Stomach (tissue), 9 donors: ENCODE results near the gene RTN4R. TPM values are rescaled to one million over a fixed set of nuclear protein-coding genes. Genes with fewer than 3 reads are reported as not detected.
"Not testable (repeated sequence)": the region's sequence is repeated elsewhere in the genome, so short reads cannot be mapped to it uniquely, and the experiment has no call there.

Experiments
- DNase-seq, 2 donors: peaks; one replicate each; pipeline versions ENCODE4 v3.0.0 to v3.0.0-alpha.2; 2013 to 2019
- H3K27ac ChIP-seq, 5 donors: fragments of 200-600 bp in 4 of 5; sonication (generic) in 4 of 5; one replicate each; pipeline ENCODE4 v1.5.1; 2013 to 2019; ENCODE audit warnings: mild to moderate bottlenecking in 1 of 5, moderate library complexity in 1 of 5
- H3K27me3 ChIP-seq, 3 donors: fragments of 200-600 bp; sonication (generic); one replicate each; pipeline ENCODE4 v1.5.1; 2017 to 2019; ENCODE audit warnings: mixed run types in 1 of 3
- H3K36me3 ChIP-seq, 4 donors: fragments of 200-600 bp; sonication (generic); 1 replicate in 3 of 4; 2 replicates in 1 of 4; pipeline ENCODE4 v1.5.1; 2016 to 2019
- H3K4me1 ChIP-seq, 4 donors: fragments of 200-600 bp; sonication (generic); one replicate each; pipeline ENCODE4 v1.5.1; 2016 to 2019
- H3K4me3 ChIP-seq, 4 donors: fragments of 200-600 bp; sonication (generic) in 3 of 4; one replicate each; pipeline ENCODE4 v1.5.1; 2016 to 2019; ENCODE audit warnings: mild to moderate bottlenecking in 1 of 4
- H3K9me3 ChIP-seq, 4 donors: fragments of 200-600 bp; sonication (generic); one replicate each; pipeline ENCODE4 v1.5.1; 2016 to 2019
- CTCF ChIP-seq, 7 experiments: fragments of 450-650 bp in 4 of 7; fragments of 200-600 bp in 3 of 7; sonication (generic) in 3 of 7; IDR thresholded peaks; one replicate each; pipeline ENCODE4 v1.5.1; 2016 to 2019; ENCODE audit warnings: antibody characterized with exemption in 7 of 7, control low read depth in 2 of 7, mild to moderate bottlenecking in 1 of 7
- EP300 ChIP-seq: sonication (generic); formaldehyde crosslinking; IDR thresholded peaks from one replicate; pipeline ENCODE4 v1.6.1; 2017; ENCODE audit warnings: antibody characterized with exemption
- POLR2A ChIP-seq, 4 donors: fragments of 450-650 bp; IDR thresholded peaks; one replicate each; pipeline ENCODE4 v1.6.1; 2016; ENCODE audit warnings: antibody characterized with exemption in 4 of 4, control low read depth in 2 of 4, mild to moderate bottlenecking in 1 of 4, moderate library complexity in 1 of 4
- POLR2AphosphoS5 ChIP-seq, 3 donors: sonication (generic); formaldehyde crosslinking; IDR thresholded peaks; one replicate each; pipeline ENCODE4 v1.6.1; 2016; ENCODE audit warnings: antibody characterized with exemption in 3 of 3
- WGBS, 5 donors: extraction: QIAGEN DNeasy Blood & Tissue Kit in 3 of 5; methylation state at CpG; one replicate each; pipeline versions ENCODE4 v1.1.5 to v1.1.7; 2013 to 2018; 5-methylcytosine and 5-hydroxymethylcytosine counted together
- intact Hi-C: fragments of 100-400 bp; cut with DNase I; formaldehyde crosslinking; loops from one replicate; pipeline ENCODE4 v1.15.1; 2023; ENCODE audit warnings: low total_unique reads
- polyA plus RNA-seq, 3 donors: library from polyadenylated mRNA; stranded (reverse); fragments of 200-250 nt; gene quantifications; one replicate each; pipeline ENCODE4 v1.2.3, GENCODE V29; 2013
- total RNA-seq, 5 donors: library from RNA; depleted of rRNA; stranded (reverse); fragments of >200 nt; gene quantifications; one replicate each; pipeline versions ENCODE4 v1.1.0 to v1.2.3, GENCODE V29; 2014 to 2016
- donor health status: healthy with polysubstance abuse.
- donor health status: Bipolar disorder and iron deficiency.
- donor health status: healthy.

RTN4R gene
- total and polyA plus RNA-seq, 8 donors, result 0.92 to 2.2 (median 1.7) TPM; not detected in 3

GRCh38 chr22:20291604-20292063, 23.5 kb upstream of the RTN4R start:
- intact Hi-C loops, result no loop called here
- TF ChIP-seq CTCF (IDR thresholded peaks at IDR 0.05) (no peak), EP300 (no peak), POLR2A (IDR thresholded peaks at IDR 0.05) (no peak), POLR2AphosphoS5 (IDR thresholded peaks at IDR 0.05) (no peak)
- 42 to 61% (median 54%) methylated on average over 10 to 11 of the region's 11 CpGs for WGBS, 5 donors
- Histone ChIP-seq H3K4me3 (no peak overlapping the region), H3K4me1 (no peaks in the 10 kb centered on the region), H3K36me3 (no peaks in the 10 kb centered on the region), H3K9me3 (no peaks in the 10 kb centered on the region), H3K27me3 (peaks cover 0 to 30% (median 0%) of the 10 kb centered on the region in 3 donors), H3K27ac (no peak overlapping the region)
- no peak for DNase-seq

GRCh38 chr22:20291249-20291586, 23.1 kb upstream of the RTN4R start:
- Histone ChIP-seq H3K9me3 (no peaks in the 10 kb centered on the region), H3K36me3 (no peaks in the 10 kb centered on the region), H3K27ac (no peak overlapping the region), H3K4me1 (no peaks in the 10 kb centered on the region), H3K4me3 (no peak overlapping the region), H3K27me3 (peaks cover 0 to 33% (median 3%) of the 10 kb centered on the region in 3 donors)
- 53 to 100% (median 65%) methylated on average over 1 to 5 of the region's 5 CpGs for WGBS, 5 donors
- TF ChIP-seq CTCF (IDR thresholded peaks at IDR 0.05) (no peak), EP300 (no peak), POLR2AphosphoS5 (IDR thresholded peaks at IDR 0.05) (no peak), POLR2A (IDR thresholded peaks at IDR 0.05) (no peak)
- intact Hi-C loops, result no loop called here
- DNase-seq, result no peak

- intact Hi-C loops, result no loop called here
Observed at GRCh38 chr22:20290578-20291248, 22.6 kb upstream of the RTN4R start.

GRCh38 chr22:20290045-20290392, 21.9 kb upstream of the RTN4R start:
- TF ChIP-seq CTCF (IDR thresholded peaks at IDR 0.05) (no peak), EP300 (no peak), POLR2A (IDR thresholded peaks at IDR 0.05) (no peak), POLR2AphosphoS5 (IDR thresholded peaks at IDR 0.05) (no peak)
- intact Hi-C loops, result no loop called here
- H3K9me3 ChIP-seq, result no peaks in the 10 kb centered on the region
- no peaks in the 10 kb centered on the region for H3K36me3 ChIP-seq
- H3K27ac ChIP-seq, result no peak overlapping the region
- H3K4me3 ChIP-seq, result no peak overlapping the region
- H3K27me3 ChIP-seq, result peaks cover 0 to 35% (median 3%) of the 10 kb centered on the region in 3 donors
- no peak for DNase-seq
- 73 to 90% (median 77%) methylated on average over 5 to 10 of the region's 10 CpGs for whole genome bisulfite sequencing, 5 donors
- no peaks in the 10 kb centered on the region for H3K4me1 ChIP-seq

More at GRCh38 chr22:20290578-20291248, 22.6 kb upstream of the RTN4R start:
- no peak for TF ChIP-seq POLR2AphosphoS5 (IDR thresholded peaks at IDR 0.05)
- no peak for TF ChIP-seq POLR2A (IDR thresholded peaks at IDR 0.05)
- TF ChIP-seq CTCF (IDR thresholded peaks at IDR 0.05), result no peak
- no peak for TF ChIP-seq EP300
- Histone ChIP-seq H3K4me1 (no peaks in the 10 kb centered on the region), H3K27me3 (peaks cover 0 to 35% (median 3%) of the 10 kb centered on the region in 3 donors), H3K4me3 (no peak overlapping the region), H3K27ac (no peak overlapping the region), H3K9me3 (no peaks in the 10 kb centered on the region), H3K36me3 (no peaks in the 10 kb centered on the region)
- WGBS, 5 donors, result 73 to 87% (median 81%) methylated on average over 8 to 13 of the region's 13 CpGs
- DNase-seq, result no peak

DNA sequence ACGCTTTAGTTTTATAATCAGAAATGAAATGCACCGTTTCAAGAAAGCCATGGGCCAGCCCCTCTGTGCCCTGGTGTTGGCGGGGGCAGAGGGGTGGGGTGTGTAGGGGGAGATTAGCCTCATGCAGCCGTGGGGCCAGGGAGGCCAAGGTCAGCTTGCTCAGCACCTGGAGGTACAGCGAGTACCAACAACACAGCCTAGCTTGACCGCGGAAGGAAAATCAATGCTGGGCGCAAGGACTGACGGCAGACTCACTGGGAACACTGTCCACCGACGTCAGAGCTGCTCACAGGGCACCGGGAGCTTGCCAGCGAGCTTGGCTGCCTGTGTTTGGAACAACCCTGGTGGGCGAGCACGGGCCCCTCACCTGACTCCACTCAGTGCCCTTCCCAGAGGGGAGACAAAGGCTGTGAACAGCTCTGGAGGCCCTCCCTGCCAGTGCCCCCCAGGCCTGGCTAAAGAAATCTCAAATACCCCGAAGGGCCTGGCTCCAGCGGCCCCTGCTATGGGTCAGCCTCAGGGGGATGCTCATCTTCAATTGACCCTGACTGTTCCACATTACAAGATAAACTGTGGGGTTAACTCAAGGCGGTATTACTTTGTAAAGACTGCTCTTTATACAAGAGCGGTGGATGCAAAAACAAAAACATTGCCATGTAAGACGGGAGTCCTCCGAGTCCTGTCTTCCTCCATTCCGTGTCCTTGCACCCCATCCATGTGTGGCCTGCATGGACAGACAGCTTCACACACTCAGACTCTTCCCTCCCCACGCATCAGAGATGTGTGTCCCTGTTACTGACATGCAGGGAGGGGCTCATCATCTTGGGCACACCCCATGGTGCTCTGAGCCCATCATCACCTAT, 21.3 kb upstream of the RTN4R start:
- not testable (repeated sequence) for DNase-seq, H3K9me3 ChIP-seq, H3K4me1 ChIP-seq, H3K4me3 ChIP-seq, H3K36me3 ChIP-seq, H3K27ac ChIP-seq
- WGBS, 5 donors, result 61 to 73% (median 68%) methylated on average over 19 to 22 of the region's 23 CpGs
- H3K27me3 ChIP-seq, result peaks cover 0 to 35% (median 3%) of the 10 kb centered on the region in 3 donors
- intact Hi-C loops, result loop anchor here (5.0 kb wide), 1 partner anchor 132 kb away; no protein-coding TSS in a partner anchor

GRCh38 chr22:20286784-20287423, 18.8 kb upstream of the RTN4R start:
- WGBS, 5 donors, result 59 to 65% (median 61%) methylated on average over 9 to 19 of the region's 20 CpGs
- not testable (repeated sequence) for DNase-seq, H3K9me3 ChIP-seq, H3K4me3 ChIP-seq, H3K4me1 ChIP-seq, H3K27ac ChIP-seq, H3K36me3 ChIP-seq
- intact Hi-C loops, result loop anchor here (5.0 kb wide), 1 partner anchor 130 kb away; no protein-coding TSS in a partner anchor
- H3K27me3 ChIP-seq, result peaks cover 0 to 35% (median 3%) of the 10 kb centered on the region in 3 donors
